ENCODE data around the gene ELP5.
"Not testable (repeated sequence)": the region's sequence is repeated elsewhere in the genome, so short reads cannot be mapped to it uniquely, and the experiment has no call there.

- TF ChIP-seq CTCF (IDR thresholded peaks at IDR 0.05; ENCODE audit: insufficient read depth, low read depth, low read length); EZH2 (IDR thresholded peaks at IDR 0.05; ENCODE audit: insufficient read depth, low read length): not testable (repeated sequence)
These were observed 8.2 kb upstream of the ELP5 start for GRCh38 chr17:7243838-7244237.
